ENCODE data around the gene COL4A6. TPM values are rescaled to one million over a fixed set of nuclear protein-coding genes. Genes with fewer than 3 reads are reported as not detected.
"Not testable (repeated sequence)": the region's sequence is repeated elsewhere in the genome, so short reads cannot be mapped to it uniquely, and the experiment has no call there.

Gene COL4A6
- total RNA-seq = 1 to 10 TPM; 1.2 to 1.4 TPM
- 10 to 100 TPM; 11.2 to 17.5 (median 15.4) TPM for polyA plus RNA-seq (ENCODE audit: insufficient read length in 6 of 6)
- long read RNA-seq, donor 1 = 0 reads
- long read RNA-seq, donor 2 = 0 reads
- long read RNA-seq, donor 3 = 0 reads
- long read RNA-seq, donor 4 = 0 reads
- long read RNA-seq, donor 5, partial matches to known transcripts = 0 of 2 reads
- long read RNA-seq, donor 5, other reads (novel, unspliced or antisense) = 0 of 2 reads
- long read RNA-seq, donor 6, full-length matches to known transcripts = 1 of 1 reads
- long read RNA-seq, donor 6, partial matches to known transcripts = 0 of 1 reads
- long read RNA-seq, donor 6, other reads (novel, unspliced or antisense) = 0 of 1 reads
- long read RNA-seq, donor 7 = 0 reads
- long read RNA-seq, donor 8 = 0 reads
- long read RNA-seq, donor 9 = 0 reads
- long read RNA-seq, donor 10 = 0 reads
- long read RNA-seq, donor 11 = 0 reads
- long read RNA-seq, donor 12 = 0 reads

DNA sequence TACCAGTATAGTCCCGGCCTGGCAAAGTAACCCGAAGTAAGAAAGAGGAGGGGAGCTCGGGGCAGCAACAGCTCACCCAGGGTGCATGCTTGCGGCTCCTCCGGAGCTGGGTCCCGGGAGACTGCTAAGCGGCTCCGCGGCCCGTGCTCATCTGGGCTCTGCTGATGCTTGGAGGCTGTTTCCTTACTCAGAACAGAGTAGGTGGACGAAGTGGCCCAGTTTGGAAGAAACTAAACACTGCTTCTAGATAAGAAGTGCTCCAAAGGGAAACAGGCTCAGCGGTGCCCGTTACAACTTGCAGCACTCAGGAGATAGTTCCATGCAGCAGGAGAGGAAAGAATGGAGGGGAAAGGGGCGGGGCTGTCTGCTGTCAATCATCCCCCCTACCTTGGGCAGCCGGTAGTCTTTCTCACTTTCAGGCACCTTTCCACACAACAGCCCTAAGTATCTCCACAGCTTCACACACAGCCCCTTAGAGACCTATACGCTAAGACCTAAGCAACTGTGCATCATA is at the start of gene COL4A6:
TSS of gene COL4A6 (minus strand) at position 313 of the 514 bp plus-strand sequence. CDS start at position 87, 226 bp downstream.
- H3K27me3 ChIP-seq = peaks cover 11 to 19% of the 10 kb centered on the region in 2 donors

DNA sequence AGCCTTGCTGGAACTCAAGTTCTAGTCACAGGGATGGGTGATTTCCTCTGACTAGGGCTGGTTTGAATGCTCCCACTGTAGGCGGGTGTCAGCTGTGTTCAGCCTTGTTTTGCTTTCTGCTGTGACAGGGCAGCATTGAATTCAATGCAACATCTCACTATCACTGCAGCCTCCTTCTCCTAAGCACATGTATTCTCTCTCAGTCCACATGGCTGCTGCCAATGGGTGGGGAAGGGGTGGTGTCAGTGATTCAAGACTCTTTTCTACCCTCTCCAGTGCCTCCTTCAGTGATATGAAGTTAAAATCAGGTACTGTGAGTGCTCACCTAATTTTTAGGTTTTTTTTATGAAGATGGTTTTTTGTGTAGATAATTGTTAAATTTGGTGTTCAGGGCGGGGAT is 47.7 kb upstream of the COL4A6 start:
- ATAC-seq (no peak), DNase-seq (no peak)
- intact Hi-C loops (cut with DNase I) = no loop called here
- Histone ChIP-seq H3K27me3 (no peaks in the 10 kb centered on the region), H3K4me3 (no peak overlapping the region), H3K4me1 (no peaks in the 10 kb centered on the region), H3K36me3 (no peaks in the 10 kb centered on the region), H3K9me3 (no peaks in the 10 kb centered on the region), H3K27ac (no peak overlapping the region)
- TF ChIP-seq, protein P1, sequence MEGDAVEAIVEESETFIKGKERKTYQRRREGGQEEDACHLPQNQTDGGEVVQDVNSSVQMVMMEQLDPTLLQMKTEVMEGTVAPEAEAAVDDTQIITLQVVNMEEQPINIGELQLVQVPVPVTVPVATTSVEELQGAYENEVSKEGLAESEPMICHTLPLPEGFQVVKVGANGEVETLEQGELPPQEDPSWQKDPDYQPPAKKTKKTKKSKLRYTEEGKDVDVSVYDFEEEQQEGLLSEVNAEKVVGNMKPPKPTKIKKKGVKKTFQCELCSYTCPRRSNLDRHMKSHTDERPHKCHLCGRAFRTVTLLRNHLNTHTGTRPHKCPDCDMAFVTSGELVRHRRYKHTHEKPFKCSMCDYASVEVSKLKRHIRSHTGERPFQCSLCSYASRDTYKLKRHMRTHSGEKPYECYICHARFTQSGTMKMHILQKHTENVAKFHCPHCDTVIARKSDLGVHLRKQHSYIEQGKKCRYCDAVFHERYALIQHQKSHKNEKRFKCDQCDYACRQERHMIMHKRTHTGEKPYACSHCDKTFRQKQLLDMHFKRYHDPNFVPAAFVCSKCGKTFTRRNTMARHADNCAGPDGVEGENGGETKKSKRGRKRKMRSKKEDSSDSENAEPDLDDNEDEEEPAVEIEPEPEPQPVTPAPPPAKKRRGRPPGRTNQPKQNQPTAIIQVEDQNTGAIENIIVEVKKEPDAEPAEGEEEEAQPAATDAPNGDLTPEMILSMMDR (IDR thresholded peaks at IDR 0.05) = no peak

More for the DNA sequence above, at the start of gene COL4A6:
- ATAC-seq (peak; percentile 20), DNase-seq (no peak)
- H3K4me1 ChIP-seq = no peaks in the 10 kb centered on the region
- no peaks in the 10 kb centered on the region for H3K9me3 ChIP-seq
- intact Hi-C loops (cut with DNase I) = no loop called here
- TF ChIP-seq, protein P1 (IDR thresholded peaks at IDR 0.05) = no peak
- peak within 1 kb of the TSS; percentile 32 to 36 for H3K4me3 ChIP-seq
- no peak within 1 kb of the TSS for H3K27ac ChIP-seq
- no peaks in the 10 kb centered on the region for H3K36me3 ChIP-seq

DNA sequence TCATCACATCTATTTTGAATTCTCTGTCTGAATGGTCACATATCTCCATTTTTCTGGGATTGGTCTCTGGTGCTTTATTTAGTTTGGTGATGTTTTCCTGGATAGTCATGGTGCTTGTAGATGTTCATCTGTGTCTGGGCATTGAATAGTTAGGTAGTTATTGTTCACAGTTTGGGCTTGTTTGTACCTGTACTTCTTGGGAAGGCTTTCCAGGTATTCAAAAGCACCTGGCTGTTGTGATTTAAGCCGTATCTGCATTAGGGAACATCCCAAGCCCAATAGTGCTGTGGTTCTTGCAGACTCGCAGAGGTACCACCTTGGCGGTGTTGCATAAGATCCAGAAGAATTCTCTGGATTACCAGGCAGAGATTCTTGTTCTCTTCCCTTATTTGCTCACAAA is 46.0 kb upstream of the COL4A6 start:
- Histone ChIP-seq H3K27me3 (no peaks in the 10 kb centered on the region), H3K4me1 (no peaks in the 10 kb centered on the region), H3K36me3 (no peaks in the 10 kb centered on the region), H3K27ac (no peak overlapping the region), H3K4me3 (no peak overlapping the region), H3K9me3 (no peaks in the 10 kb centered on the region)
- DNase-seq (no peak), ATAC-seq (no peak)
- intact Hi-C loops (cut with DNase I) = no loop called here
- TF ChIP-seq, protein P1 (IDR thresholded peaks at IDR 0.05) = no peak

DNA sequence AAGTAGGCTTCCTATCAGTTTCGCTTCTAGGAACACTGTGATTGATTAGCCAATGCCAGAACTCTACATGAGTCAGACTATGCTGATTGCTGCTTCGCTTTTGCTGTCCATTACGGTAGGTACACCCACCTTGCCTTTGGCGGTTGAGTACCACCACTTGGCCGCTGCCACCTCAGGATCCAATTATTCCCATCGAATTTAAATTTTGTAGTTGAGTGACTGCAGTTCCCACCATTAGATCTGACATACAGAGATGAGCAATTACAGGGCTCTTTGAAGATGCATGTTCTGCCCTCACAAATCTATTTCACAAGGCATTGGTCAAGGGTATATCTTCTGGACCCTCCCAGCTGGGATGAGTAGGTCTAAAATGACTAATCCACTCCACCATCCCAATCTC is 43.3 kb upstream of the COL4A6 start:
- DNase-seq; H3K36me3 ChIP-seq; intact Hi-C loops (cut with DNase I); ATAC-seq; H3K27ac ChIP-seq; H3K4me1 ChIP-seq; H3K27me3 ChIP-seq; H3K9me3 ChIP-seq; H3K4me3 ChIP-seq: not testable (repeated sequence)

DNA sequence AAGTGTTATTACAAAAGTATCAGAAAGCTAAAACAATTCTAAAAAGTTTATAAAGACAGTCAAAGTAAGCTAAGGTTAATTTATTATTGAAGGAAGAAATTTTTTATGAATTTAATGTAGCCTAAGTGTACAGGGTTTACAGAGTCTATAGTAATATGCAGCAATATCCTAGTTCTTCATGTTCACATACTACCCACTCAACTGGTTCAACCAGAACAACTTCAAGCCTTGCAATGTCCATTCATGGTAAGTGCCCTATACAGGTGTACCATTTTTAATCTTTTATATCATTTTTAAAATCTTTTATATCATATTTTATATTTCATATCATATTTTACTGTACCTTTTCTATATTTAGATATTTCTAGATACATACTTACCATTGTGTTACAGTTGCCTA is 35.8 kb upstream of the COL4A6 start:
- intact Hi-C loops (cut with DNase I) = no loop called here
- H3K4me3 ChIP-seq = no peak overlapping the region
- no peaks in the 10 kb centered on the region for H3K36me3 ChIP-seq
- H3K4me1 ChIP-seq = no peaks in the 10 kb centered on the region
- TF ChIP-seq, protein P1 (IDR thresholded peaks at IDR 0.05) = no peak
- H3K27ac ChIP-seq = no peak overlapping the region
- ATAC-seq = no peak
- H3K9me3 ChIP-seq = peaks cover 0 to 2% of the 10 kb centered on the region in 2 donors
- H3K27me3 ChIP-seq = no peaks in the 10 kb centered on the region
- DNase-seq = no peak

Data from left lung (tissue), 14 donors.